NB4 (cell line): ENCODE data around the gene DCDC2B.

Source experiments
- CTCF ChIP-seq: IDR thresholded peaks from one replicate; pipeline ENCODE4 v1.5.1; 2012; ENCODE audit warnings: low read depth, low read length
- MAX ChIP-seq: IDR thresholded peaks from 2 replicates; pipeline ENCODE4 v1.6.1; 2011; ENCODE audit warnings: low read depth, low read length
- MYC ChIP-seq: IDR thresholded peaks from 2 replicates; pipeline ENCODE4 v1.6.1; 2011; ENCODE audit warnings: low read depth, low read length

- TF ChIP-seq MAX (0 out of 2 replicates have a peak, but pooled peaks have one; percentile 34), MYC (peak; percentile 64), CTCF (no peak)
Observed at GRCh38 chr1:32205401-32206370, 3.2 kb upstream of the DCDC2B start, which contains the start of gene IQCC.
